Gastroesophageal sphincter (tissue), 4 donors: ENCODE data around the gene VSIG8. TPM values are rescaled to one million over a fixed set of nuclear protein-coding genes. Genes with fewer than 3 reads are reported as not detected.

Experiments
- ATAC-seq: fragments of 150-250 bp; one replicate; pipeline ENCODE4 v1.9.1; 2016; ENCODE audit warnings: mild to moderate bottlenecking, moderate library complexity
- H3K27ac ChIP-seq, 4 donors: fragments of 200-600 bp; sonication (generic) in 3 of 4; 1 replicate in 3 of 4; 2 replicates in 1 of 4; pipeline ENCODE4 v1.5.1; 2016 to 2019
- H3K27me3 ChIP-seq: fragments of 200-600 bp; sonication (generic); one replicate; pipeline ENCODE4 v1.5.1; 2019
- H3K36me3 ChIP-seq, 2 donors: fragments of 200-600 bp; sonication (generic); one replicate each; pipeline ENCODE4 v1.5.1; 2019; ENCODE audit warnings: control low read depth in 1 of 2
- H3K4me1 ChIP-seq, 3 donors: fragments of 200-600 bp; sonication (generic); 1 replicate in 2 of 3; 2 replicates in 1 of 3; pipeline ENCODE4 v1.5.1; 2016 to 2019; ENCODE audit warnings: control low read depth in 2 of 3
- H3K4me3 ChIP-seq, 2 donors: fragments of 200-600 bp; sonication (generic); one replicate each; pipeline ENCODE4 v1.5.1; 2019; ENCODE audit warnings: mild to moderate bottlenecking in 1 of 2, moderate library complexity in 1 of 2
- H3K9me3 ChIP-seq, 3 donors: fragments of 200-600 bp; sonication (generic); one replicate each; pipeline ENCODE4 v1.5.1; 2017 to 2019; ENCODE audit warnings: control low read depth in 2 of 3
- EP300 ChIP-seq: sonication (generic); formaldehyde crosslinking; IDR thresholded peaks from one replicate; pipeline ENCODE4 v1.6.1; 2017; ENCODE audit warnings: antibody characterized with exemption, mild to moderate bottlenecking
- POLR2A ChIP-seq, 2 donors: fragments of 450-650 bp; IDR thresholded peaks; one replicate each; pipeline ENCODE4 v1.6.1; 2017; ENCODE audit warnings: antibody characterized with exemption in 2 of 2, mild to moderate bottlenecking in 2 of 2, moderate library complexity in 1 of 2
- POLR2AphosphoS5 ChIP-seq: sonication (generic); formaldehyde crosslinking; IDR thresholded peaks from one replicate; pipeline ENCODE4 v1.6.1; 2017; ENCODE audit warnings: antibody characterized with exemption
- WGBS, 2 donors: methylation state at CpG; one replicate each; pipeline ENCODE4 v1.1.5; 2018; ENCODE audit warnings: low coverage in 1 of 2; 5-methylcytosine and 5-hydroxymethylcytosine counted together
- total RNA-seq, 4 donors: library from RNA; depleted of rRNA; stranded (reverse); fragments of >200 nt; gene quantifications; one replicate each; pipeline ENCODE4 v1.1.0, GENCODE V29; 2016
- TF ChIP-seq, protein P1 (sequence below), 4 experiments: fragments of 200-600 bp in 2 of 4; fragments of 450-650 bp in 2 of 4; sonication (generic) in 1 of 4; IDR thresholded peaks; one replicate each; pipeline ENCODE4 v1.5.1; 2017 to 2019; ENCODE audit warnings: antibody characterized with exemption in 4 of 4, mild to moderate bottlenecking in 2 of 4, moderate library complexity in 2 of 4

Gene VSIG8
- total RNA-seq, 4 donors from 2014 or later, result not detected

GRCh38 chr1:159897962-159898361 lies 35.5 kb upstream of the VSIG8 start:
- ATAC-seq, result no peak
- no peaks in the 10 kb centered on the region for H3K27me3 ChIP-seq
- WGBS, 2 donors, result 84 to 92% methylated on average over 3 of the region's 3 CpGs

GRCh38 chr1:159896546-159896930 lies 34.1 kb upstream of the VSIG8 start:
- Histone ChIP-seq H3K27ac (peak overlapping the region in 1 of 4 donors; percentile 40), H3K9me3 (no peaks in the 10 kb centered on the region)
- ATAC-seq, result no peak

More at GRCh38 chr1:159897962-159898361, 35.5 kb upstream of the VSIG8 start:
- Histone ChIP-seq H3K36me3 (no peaks in the 10 kb centered on the region), H3K27ac (no peak overlapping the region), H3K9me3 (no peaks in the 10 kb centered on the region), H3K4me3 (no peak overlapping the region), H3K4me1 (peaks cover 0 to 20% (median 10%) of the 10 kb centered on the region in 3 donors)
- TF ChIP-seq, protein P1, sequence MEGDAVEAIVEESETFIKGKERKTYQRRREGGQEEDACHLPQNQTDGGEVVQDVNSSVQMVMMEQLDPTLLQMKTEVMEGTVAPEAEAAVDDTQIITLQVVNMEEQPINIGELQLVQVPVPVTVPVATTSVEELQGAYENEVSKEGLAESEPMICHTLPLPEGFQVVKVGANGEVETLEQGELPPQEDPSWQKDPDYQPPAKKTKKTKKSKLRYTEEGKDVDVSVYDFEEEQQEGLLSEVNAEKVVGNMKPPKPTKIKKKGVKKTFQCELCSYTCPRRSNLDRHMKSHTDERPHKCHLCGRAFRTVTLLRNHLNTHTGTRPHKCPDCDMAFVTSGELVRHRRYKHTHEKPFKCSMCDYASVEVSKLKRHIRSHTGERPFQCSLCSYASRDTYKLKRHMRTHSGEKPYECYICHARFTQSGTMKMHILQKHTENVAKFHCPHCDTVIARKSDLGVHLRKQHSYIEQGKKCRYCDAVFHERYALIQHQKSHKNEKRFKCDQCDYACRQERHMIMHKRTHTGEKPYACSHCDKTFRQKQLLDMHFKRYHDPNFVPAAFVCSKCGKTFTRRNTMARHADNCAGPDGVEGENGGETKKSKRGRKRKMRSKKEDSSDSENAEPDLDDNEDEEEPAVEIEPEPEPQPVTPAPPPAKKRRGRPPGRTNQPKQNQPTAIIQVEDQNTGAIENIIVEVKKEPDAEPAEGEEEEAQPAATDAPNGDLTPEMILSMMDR (IDR thresholded peaks at IDR 0.05), result no peak
- TF ChIP-seq POLR2AphosphoS5 (no peak), EP300 (no peak), POLR2A (IDR thresholded peaks at IDR 0.05) (no peak)

GRCh38 chr1:159895836-159896545 lies 33.5 kb upstream of the VSIG8 start:
- H3K4me3 ChIP-seq, result no peak overlapping the region
- no peaks in the 10 kb centered on the region for H3K27me3 ChIP-seq
- WGBS, 2 donors, result 70 to 72% methylated on average over 3 to 6 of the region's 6 CpGs
- peak; percentile 26 for ATAC-seq
- no peaks in the 10 kb centered on the region for H3K9me3 ChIP-seq
- H3K27ac ChIP-seq, result peak overlapping the region in 1 of 4 donors; percentile 40
- TF ChIP-seq, protein P1 (IDR thresholded peaks at IDR 0.05), result no peak
- TF ChIP-seq EP300, result no peak
- no peak for TF ChIP-seq POLR2AphosphoS5
- TF ChIP-seq POLR2A (IDR thresholded peaks at IDR 0.05), result no peak
- H3K4me1 ChIP-seq, result peaks cover 0 to 21% (median 10%) of the 10 kb centered on the region in 3 donors
- H3K36me3 ChIP-seq, result no peaks in the 10 kb centered on the region

More at GRCh38 chr1:159896546-159896930, 34.1 kb upstream of the VSIG8 start:
- TF ChIP-seq, protein P1 (IDR thresholded peaks at IDR 0.05), result no peak
- TF ChIP-seq EP300 (no peak), POLR2A (IDR thresholded peaks at IDR 0.05) (no peak), POLR2AphosphoS5 (no peak)
- H3K27me3 ChIP-seq, result no peaks in the 10 kb centered on the region
- 61 to 94% methylated on average over 2 to 3 of the region's 3 CpGs for WGBS, 2 donors
- no peak overlapping the region for H3K4me3 ChIP-seq
- H3K4me1 ChIP-seq, result peaks cover 0 to 21% (median 10%) of the 10 kb centered on the region in 3 donors
- H3K36me3 ChIP-seq, result no peaks in the 10 kb centered on the region

DNA sequence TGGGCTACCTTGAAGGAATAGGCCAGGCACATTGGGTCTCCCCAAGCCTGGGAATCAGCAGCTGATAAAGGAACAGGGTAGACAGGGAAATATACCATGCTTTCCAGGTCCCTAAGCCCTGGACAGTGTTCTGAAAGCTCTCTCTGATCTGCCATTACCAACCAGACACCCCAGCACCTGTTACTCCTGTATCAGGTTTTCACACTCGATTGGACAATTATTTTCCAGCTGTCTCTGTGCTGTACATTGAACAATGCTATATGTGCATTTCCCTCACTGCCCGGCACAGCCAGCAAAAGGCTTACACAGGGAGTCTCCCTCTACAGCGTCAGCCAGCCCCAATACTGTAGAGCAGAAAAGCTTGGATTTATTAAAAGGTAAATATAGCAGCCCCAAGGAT lies 32.8 kb upstream of the VSIG8 start:
- ATAC-seq, result no peak
- 80% methylated on average over 3 of the region's 3 CpGs; no CpG with 5 or more reads in 1 of the 2 donors for WGBS, 2 donors
- no peak for TF ChIP-seq POLR2A (IDR thresholded peaks at IDR 0.05)
- TF ChIP-seq EP300, result no peak
- no peak for TF ChIP-seq POLR2AphosphoS5
- H3K27ac ChIP-seq, result no peak overlapping the region
- H3K9me3 ChIP-seq, result no peaks in the 10 kb centered on the region
- no peaks in the 10 kb centered on the region for H3K27me3 ChIP-seq
- no peaks in the 10 kb centered on the region for H3K36me3 ChIP-seq
- H3K4me3 ChIP-seq, result no peak overlapping the region
- peaks cover 0 to 17% (median 7%) of the 10 kb centered on the region in 3 donors for H3K4me1 ChIP-seq

DNA sequence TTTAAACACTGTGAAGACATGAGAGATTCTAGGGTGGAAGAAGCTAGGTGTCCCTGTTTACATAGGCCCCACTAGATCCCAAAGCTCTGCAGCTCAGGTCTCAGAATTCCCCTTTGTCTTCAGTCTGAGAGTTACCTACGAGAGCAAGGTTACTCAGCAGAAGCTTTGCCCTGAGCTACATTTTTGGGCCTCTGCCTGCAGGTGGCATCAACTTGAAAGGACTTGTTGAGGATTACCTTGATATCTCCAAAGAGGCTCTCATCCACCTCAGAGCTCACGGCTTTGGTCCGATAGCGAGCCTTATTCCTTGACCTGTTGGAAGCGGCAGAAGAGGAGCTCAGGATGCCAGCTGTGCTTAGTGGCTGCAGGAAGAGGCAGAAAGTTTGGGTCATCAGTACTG lies 30.5 kb upstream of the VSIG8 start:
- no peaks in the 10 kb centered on the region for H3K27me3 ChIP-seq
- H3K27ac ChIP-seq, result no peak overlapping the region
- no peaks in the 10 kb centered on the region for H3K9me3 ChIP-seq
- no peak overlapping the region for H3K4me3 ChIP-seq
- no peak for ATAC-seq
- no peak for TF ChIP-seq POLR2AphosphoS5
- TF ChIP-seq EP300, result no peak
- TF ChIP-seq, protein P1 (IDR thresholded peaks at IDR 0.05), result no peak
- no peak for TF ChIP-seq POLR2A (IDR thresholded peaks at IDR 0.05)
- WGBS, 2 donors, result 86% methylated on average over 4 of the region's 5 CpGs; no CpG with 5 or more reads in 1 of the 2 donors
- H3K36me3 ChIP-seq, result no peaks in the 10 kb centered on the region
- H3K4me1 ChIP-seq, result peaks cover 0 to 19% (median 4%) of the 10 kb centered on the region in 3 donors
